ENCODE measurements around the gene APLP2.
A peak's percentile ranks its signal among the peaks of the same experiment; 100 is the strongest.
"Not testable (repeated sequence)": the region's sequence is repeated elsewhere in the genome, so short reads cannot be mapped to it uniquely, and the experiment has no call there.

The APLP2 gene

GRCh38 chr11:130069659-130070108 is at the start of gene APLP2:
TSS of gene APLP2 (plus strand) at chr11:130069894. CDS start at chr11:130069978, 84 bp downstream.
- DNase-seq (ENCODE audit: low read depth), result peak; percentile 98

- no peak for DNase-seq (ENCODE audit: low read depth)
Observed at GRCh38 chr11:130020323-130020722, 49.4 kb upstream of the APLP2 start.

GRCh38 chr11:130021606-130022005 is 48.1 kb upstream of the APLP2 start:
- DNase-seq (ENCODE audit: low read depth), result not testable (repeated sequence)

DNA sequence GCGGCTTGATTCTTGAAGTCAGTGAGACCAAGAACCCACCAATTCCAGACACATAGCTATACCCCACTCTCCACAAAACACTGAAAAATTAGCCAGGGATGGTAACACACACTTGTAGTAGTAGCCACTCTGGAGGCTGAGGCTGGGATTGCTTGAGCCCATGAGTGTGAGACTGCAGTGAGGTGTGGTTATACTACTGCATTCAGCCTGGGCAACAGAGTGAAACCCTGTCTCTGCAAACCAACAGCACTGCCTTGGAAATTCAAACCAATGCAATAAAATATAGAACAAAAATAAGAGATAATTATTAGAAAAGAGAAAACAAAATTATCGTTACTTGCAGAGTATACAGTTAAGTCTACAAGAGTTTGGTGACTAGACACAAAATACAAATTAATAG is 46.9 kb upstream of the APLP2 start:
- DNase-seq (ENCODE audit: low read depth), result no peak

DNA sequence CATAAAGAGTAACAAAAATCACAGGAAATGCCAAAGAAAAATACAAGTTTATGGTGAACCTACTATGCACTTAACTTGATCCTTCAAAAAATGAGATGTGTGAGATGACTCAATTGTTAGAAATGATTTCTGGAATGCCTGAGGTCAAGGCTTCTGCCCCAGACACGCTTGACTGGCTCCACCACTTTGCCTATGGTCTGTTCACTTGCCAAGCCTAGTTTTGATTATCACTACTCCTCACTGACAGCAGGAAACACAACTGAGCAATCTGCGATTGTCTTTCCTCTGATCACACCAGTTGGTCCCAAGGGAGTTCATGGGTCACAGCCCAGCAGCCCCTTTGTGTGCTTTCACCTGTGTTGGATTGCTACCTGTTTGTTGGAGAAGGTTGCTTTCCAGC is 46.5 kb upstream of the APLP2 start:
- no peak for DNase-seq (ENCODE audit: low read depth)

DNA sequence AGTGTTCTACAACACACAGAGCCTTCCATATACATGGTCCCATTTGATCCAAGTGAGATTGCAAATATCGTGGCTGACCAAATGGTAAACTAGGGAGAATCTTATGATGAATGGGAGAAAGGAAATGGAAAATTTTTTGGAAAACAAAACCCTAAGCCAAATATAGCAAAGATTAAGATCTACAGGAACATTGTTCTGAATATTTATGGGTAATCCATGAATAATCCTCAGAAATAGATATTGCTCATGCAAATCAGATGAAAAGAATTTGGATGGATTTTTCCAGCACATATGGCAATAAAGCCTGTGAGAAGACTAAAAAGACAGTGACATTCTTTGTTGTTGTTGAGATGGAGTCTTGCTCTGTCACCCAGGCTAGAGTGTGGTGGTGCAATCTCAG is 45.3 kb upstream of the APLP2 start:
- no peak for DNase-seq (ENCODE audit: low read depth)

- no peak for DNase-seq (ENCODE audit: low read depth)
Observed at GRCh38 chr11:130025371-130025770, 44.3 kb upstream of the APLP2 start.

DNA sequence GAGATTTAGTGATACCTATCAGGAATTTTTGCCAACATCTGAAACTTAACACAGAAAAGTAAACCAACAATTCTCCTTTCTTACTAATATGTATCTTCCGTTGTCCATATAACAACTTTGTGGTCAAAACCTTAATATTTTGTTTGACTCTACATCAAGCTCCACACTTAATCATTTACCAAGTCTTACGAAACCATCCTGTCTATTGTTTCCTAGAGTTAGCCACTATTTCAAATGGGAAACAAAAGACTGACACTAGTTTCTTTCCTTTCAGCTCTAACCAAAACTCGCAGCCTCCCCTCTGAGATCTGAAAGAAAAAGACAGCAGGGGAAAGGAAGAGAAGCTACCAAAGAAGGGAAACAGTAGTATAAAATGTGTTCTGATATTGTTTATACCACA is 40.6 kb upstream of the APLP2 start:
- no peak for DNase-seq (ENCODE audit: low read depth)

DNA sequence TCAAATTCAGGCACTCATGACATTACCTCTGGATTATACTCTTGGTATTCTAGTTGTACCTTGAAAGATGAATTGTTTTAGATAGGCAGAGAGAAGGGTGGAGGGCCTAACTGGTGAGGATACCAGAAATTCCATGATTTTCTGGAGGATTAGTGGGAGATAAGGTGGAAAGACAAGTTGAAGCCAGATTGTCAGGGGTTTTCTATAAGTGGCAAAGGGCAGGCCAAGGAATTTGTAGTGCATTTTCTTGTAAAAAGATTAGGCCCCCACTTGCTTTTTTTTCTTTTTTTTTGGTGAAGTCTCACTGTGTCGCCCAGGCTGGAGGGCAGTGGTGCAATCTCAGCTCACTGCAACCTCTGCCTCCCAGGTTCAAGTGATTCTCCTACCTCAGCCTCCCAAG is 38.6 kb upstream of the APLP2 start:
- no peak for DNase-seq (ENCODE audit: low read depth)

DNA sequence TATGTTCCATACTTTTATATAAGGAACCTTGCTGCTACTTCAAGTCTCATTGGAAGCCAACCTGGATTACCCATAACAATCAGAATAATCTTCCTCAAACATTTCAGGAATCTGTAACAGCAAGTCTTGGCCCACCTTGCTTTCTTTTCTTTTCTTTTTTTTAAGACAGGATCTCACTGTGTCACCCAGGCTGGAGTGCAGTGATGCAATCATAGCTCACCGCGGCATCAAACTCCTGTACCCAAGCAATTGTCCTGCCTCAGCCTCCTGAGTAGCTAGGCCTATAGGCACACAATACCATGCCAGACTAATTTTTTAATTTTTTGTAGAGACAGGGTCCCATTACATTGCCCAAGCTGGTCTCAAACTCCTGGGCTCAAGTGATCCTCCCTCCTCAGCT is 37.7 kb upstream of the APLP2 start:
- no peak for DNase-seq (ENCODE audit: low read depth)

- no peak for DNase-seq (ENCODE audit: low read depth)
Observed at GRCh38 chr11:130032931-130033330, 36.8 kb upstream of the APLP2 start.

DNA sequence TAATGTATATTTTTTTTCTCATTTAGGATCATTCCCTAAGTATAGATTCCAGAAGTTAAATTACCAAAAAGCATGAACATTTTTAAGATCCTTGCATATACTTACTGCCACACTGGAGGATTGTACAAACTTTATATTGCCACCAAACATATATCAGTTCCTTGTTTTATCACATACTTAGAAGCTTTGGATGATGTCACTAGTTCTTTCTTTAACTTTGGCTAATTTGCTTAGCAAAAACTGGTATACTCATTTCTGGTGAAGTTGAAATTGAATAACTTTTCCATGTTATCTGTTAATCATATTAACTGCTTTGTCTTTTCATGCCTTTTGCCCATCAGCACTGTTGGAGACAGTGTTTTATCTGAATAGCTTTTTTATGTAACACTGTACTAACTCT is 35.5 kb upstream of the APLP2 start:
- DNase-seq (ENCODE audit: low read depth), result no peak

- DNase-seq (ENCODE audit: low read depth), result no peak
Observed at GRCh38 chr11:130037058-130037457, 32.6 kb upstream of the APLP2 start.

DNA sequence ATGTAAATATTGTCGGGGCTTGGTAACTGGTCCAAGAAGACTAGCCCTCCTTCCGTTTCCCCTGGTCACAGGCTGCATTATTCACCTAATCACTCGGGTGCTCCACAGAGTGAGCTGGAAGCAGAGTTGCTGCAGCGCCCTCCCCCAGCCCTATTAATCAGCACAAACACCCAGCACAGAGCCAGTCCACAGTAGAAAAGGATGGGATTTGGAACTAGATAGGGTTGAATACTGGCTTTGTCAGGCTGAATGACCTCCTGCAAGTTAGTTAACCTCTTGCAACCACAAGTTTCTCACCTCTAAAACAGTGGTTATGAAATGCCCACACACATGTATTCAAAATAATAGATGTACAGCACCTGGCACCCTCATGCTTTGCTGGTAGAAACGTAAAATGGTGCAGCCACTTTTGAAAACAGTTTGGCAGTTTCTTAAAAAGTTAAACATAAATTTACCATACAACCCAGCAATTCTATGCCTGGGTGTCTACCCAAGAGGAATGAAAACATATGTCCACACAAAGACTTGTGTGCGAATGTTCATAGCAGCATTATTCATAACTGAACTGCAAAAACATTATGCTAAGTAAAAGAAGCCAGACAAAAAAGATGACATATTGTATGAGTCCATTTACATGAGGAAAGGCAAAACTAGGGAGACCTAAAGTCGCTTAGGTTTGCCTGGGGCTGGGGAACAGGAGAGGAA is 31.7 kb upstream of the APLP2 start:
- DNase-seq (ENCODE audit: low read depth), result no peak

GRCh38 chr11:130040281-130040940 is 29.3 kb upstream of the APLP2 start:
- DNase-seq (ENCODE audit: low read depth), result no peak

GRCh38 chr11:130042093-130042591 is 27.6 kb upstream of the APLP2 start:
- no peak for DNase-seq (ENCODE audit: low read depth)

DNA sequence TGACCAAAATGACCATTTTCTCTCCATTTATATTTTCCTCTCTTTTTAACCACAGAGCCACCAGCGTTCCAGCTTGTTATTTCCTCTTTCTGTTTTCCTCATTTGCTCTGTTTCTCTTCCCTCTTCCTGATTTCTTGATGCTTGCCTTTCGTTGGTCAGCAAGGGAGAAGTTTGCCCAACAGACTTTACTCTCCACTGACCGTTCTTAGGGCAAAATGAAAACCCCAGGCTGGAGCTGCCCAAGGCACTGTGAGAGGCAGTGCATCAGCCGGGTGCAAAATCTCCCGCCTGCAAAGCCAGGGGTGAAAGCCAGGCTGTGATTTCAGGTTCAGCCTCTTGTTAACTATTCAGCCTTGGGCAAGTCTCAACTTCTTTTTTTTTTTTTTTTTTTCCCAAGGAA is 26.1 kb upstream of the APLP2 start:
- DNase-seq (ENCODE audit: low read depth), result no peak

- no peak for DNase-seq (ENCODE audit: low read depth)
Observed at GRCh38 chr11:130047141-130047540, 22.6 kb upstream of the APLP2 start.

GRCh38 chr11:130049328-130049771 is 20.3 kb upstream of the APLP2 start:
- DNase-seq (ENCODE audit: low read depth), result no peak

DNA sequence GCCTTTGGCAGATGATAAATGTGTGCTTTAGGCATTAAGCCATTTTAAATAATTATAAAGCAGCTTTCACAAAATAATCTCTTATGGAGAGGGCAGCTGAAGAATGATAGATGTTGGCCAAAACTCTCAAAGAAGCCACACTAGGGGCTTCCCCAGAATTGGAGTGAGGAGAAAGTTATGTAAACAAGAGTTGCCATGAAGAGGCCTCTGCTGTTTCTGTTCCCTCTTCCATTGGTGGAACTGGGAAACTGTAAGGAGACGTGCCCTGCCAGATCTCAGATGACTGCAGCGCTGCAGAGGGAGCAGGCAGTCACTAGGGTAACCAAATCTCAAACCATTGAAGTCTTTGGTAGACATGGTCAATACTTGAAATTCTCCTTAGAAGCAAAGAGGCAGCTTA is 19.4 kb upstream of the APLP2 start:
- DNase-seq (ENCODE audit: low read depth), result no peak

GRCh38 chr11:130051082-130051481 is 18.6 kb upstream of the APLP2 start:
- no peak for DNase-seq (ENCODE audit: low read depth)

- no peak for DNase-seq (ENCODE audit: low read depth)
Observed at GRCh38 chr11:130052567-130052966, 17.1 kb upstream of the APLP2 start.

DNA sequence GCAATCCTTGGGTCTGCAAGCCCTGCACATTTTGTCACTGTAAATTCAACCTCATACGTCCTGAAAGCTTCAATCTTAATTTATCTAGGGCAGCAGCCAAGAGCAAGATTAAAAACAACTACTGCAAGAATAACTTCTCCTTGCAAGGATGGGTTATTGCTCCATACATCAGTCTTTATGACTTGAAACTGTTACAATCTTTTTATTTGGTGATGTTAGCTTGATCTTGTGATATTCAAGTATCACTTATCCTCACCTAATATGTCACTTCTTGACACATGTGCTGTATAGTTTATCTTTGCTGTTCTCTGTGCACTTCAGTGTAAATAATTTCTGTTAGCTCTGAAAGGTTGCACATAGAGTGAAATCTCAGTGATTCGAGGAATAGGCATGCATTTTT is 14.7 kb upstream of the APLP2 start:
- DNase-seq (ENCODE audit: low read depth), result no peak

- DNase-seq (ENCODE audit: low read depth), result no peak
Observed at GRCh38 chr11:130055617-130056016, 14.1 kb upstream of the APLP2 start.
